ENCODE measurements around the gene CTNNAL1. TPM values are rescaled to one million over a fixed set of nuclear protein-coding genes. Genes with fewer than 3 reads are reported as not detected.
A peak's percentile ranks its signal among the peaks of the same experiment; 100 is the strongest.

Gene CTNNAL1
- total and polyA plus RNA-seq, 9 of the 15 experiments (the other 6 are each of a cell fraction or from before 2014, with no cell fraction given), result 23.2 to 78.0 (median 46.7) TPM

DNA sequence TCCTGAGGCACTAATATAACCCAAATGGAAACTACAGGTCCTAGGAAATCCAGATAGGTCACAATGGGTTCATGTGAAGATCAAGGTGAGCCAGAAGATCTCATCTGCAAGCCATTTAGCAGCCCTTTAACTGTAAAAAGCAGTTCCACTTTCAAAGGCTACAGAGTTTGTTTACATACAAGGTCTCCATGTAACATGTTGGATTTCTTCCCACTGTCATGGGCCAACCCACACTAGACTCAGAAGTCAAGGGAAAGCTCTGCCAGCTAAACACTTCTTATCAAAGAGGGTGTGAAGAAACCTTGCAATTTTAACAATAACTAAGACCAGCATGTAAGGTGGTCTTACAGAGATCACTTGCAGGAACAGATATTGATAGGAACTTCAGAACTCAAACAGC lies 3.8 kb upstream of the CTNNAL1 start:
- Histone ChIP-seq H3K9me3 (replicated peaks; ENCODE audit: control insufficient read depth, insufficient read depth, low read depth, low read length) (no peaks in the 10 kb centered on the region), H3K27ac (ENCODE audit: extremely low read depth, low read depth, low read length) (no peak overlapping the region), H3K79me2 (ENCODE audit: control insufficient read depth, insufficient read depth, low read length) (peaks cover 11% of the 10 kb centered on the region), H3K4me3 (no peak overlapping the region), H3K9me1 (ENCODE audit: control insufficient read depth, insufficient read depth, low read length) (no peaks in the 10 kb centered on the region), H3K9ac (ENCODE audit: insufficient read depth in 1 of 2, low read depth in 2 of 2, low read length in 2 of 2) (no peak overlapping the region), H4K20me1 (replicated peaks; ENCODE audit: control insufficient read depth, insufficient read depth, low read length) (no peaks in the 10 kb centered on the region), H3K27me3 (ENCODE audit: control insufficient read depth in 2 of 2, insufficient read depth in 2 of 2, low read length in 2 of 2) (no peaks in the 10 kb centered on the region), H2AFZ (ENCODE audit: low read depth, low read length) (no peak overlapping the region), H3K36me3 (ENCODE audit: control insufficient read depth, insufficient read depth, low read length) (peaks cover 47% of the 10 kb centered on the region), H3K4me2 (ENCODE audit: insufficient read depth, low read length) (no peak overlapping the region), H3K4me1 (replicated peaks in 1 of 2; ENCODE audit: control insufficient read depth in 2 of 2, insufficient read depth in 2 of 2, low read length in 2 of 2) (peaks cover 16% of the 10 kb centered on the region in 2 experiments; a peak in 4 of 5 replicates)
- in situ Hi-C loops (cut with MboI), result no loop called here
- BruUV-seq (replicated peaks), result no TSS peak
- ATAC-seq (no peak), DNase-seq (ENCODE audit: extremely low read depth in 1 of 4, low spot score in 3 of 4) (no peak), FAIRE-seq (no peak)
- intact Hi-C loops (cut with micrococcal nuclease), result no loop called here
- POLR2A ChIA-PET, result interaction anchor here (1.5 to 1.7 kb wide), 2 partner anchors 9 to 10 kb away, joined by 4 to 6 read pairs; no protein-coding TSS in a partner anchor
- no peak for TF ChIP-seq SRSF7 (optimal IDR thresholded peaks at IDR 0.05; ENCODE audit: low read depth, low read length)
- 0 out of 2 replicates have a peak, but pooled peaks have one; percentile 33 for TF ChIP-seq ZNF431 (CRISPR knock-in tag; IDR thresholded peaks at IDR 0.05)
- CTCF ChIA-PET (ENCODE audit: low intra/inter-chr PET ratio), result interaction anchor here (0.5 kb wide), 1 partner anchor 32 kb away, joined by 3 read pairs; no protein-coding TSS in a partner anchor

DNA sequence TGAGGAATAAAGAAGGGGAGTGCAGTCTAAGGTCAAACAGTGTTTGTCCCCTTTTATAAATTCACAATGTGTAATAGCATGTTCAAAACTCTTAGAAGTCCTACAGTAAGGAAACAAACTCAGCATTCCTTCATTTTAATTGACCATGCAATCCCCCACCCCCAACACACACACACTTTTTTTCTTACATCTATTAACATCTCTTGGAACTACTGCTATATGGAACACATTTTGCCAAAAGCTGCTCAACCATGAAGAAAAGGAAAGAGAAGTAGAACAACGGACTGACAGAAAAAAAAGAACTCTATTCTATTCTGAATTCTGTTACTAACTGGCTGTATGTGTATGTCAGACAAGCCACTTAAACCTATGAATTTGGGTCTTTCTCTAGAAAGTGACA lies 2.8 kb upstream of the CTNNAL1 start:
- no peaks in the 10 kb centered on the region; the same call in 1 of the 2 replicates for H4K20me1 ChIP-seq (replicated peaks; ENCODE audit: control insufficient read depth, insufficient read depth, low read length)
- POLR2A ChIA-PET, result no interaction called here
- WGBS (ENCODE audit: insufficient coverage, low coverage, missing lambda C conversion rate), result 43% methylated on average over 1 of the region's 1 CpG
- no peak for ATAC-seq
- H3K9me1 ChIP-seq (ENCODE audit: control insufficient read depth, insufficient read depth, low read length), result no peaks in the 10 kb centered on the region
- peaks cover 20 to 26% of the 10 kb centered on the region in 2 experiments; a peak in 4 of 5 replicates for H3K4me1 ChIP-seq (replicated peaks in 1 of 2; ENCODE audit: control insufficient read depth in 2 of 2, insufficient read depth in 2 of 2, low read length in 2 of 2)
- peaks cover 21% of the 10 kb centered on the region for H3K79me2 ChIP-seq (ENCODE audit: control insufficient read depth, insufficient read depth, low read length)
- no peak overlapping the region for H3K27ac ChIP-seq (ENCODE audit: extremely low read depth, low read depth, low read length)
- no TSS peak for BruUV-seq (replicated peaks)
- no peak overlapping the region for H3K4me3 ChIP-seq
- TF ChIP-seq POLR2AphosphoS5 (IDR thresholded peaks at IDR 0.05; ENCODE audit: control insufficient read depth, insufficient read depth, low read depth, low read length), result no peak
- no peak for TF ChIP-seq CHD1 (IDR thresholded peaks at IDR 0.05; ENCODE audit: low read length)
- TF ChIP-seq CBX5 (IDR thresholded peaks at IDR 0.05; ENCODE audit: borderline replicate concordance, low read depth), result no peak
- no peak for TF ChIP-seq HMGN3 (IDR thresholded peaks at IDR 0.05; ENCODE audit: borderline replicate concordance, extremely low read depth, insufficient read length, low read depth, low read length)
- no peak for TF ChIP-seq EHMT2 (IDR thresholded peaks at IDR 0.05)
- TF ChIP-seq KLF13 (tag; IDR thresholded peaks at IDR 0.05; ENCODE audit: borderline replicate concordance, low read depth), result no peak
- no peaks in the 10 kb centered on the region for H3K27me3 ChIP-seq (ENCODE audit: control insufficient read depth in 2 of 2, insufficient read depth in 2 of 2, low read length in 2 of 2)
- H2AFZ ChIP-seq (ENCODE audit: low read depth, low read length), result no peak overlapping the region
- in situ Hi-C loops (cut with MboI), result no loop called here
- no peak for FAIRE-seq
- H3K4me2 ChIP-seq (ENCODE audit: insufficient read depth, low read length), result no peak overlapping the region
- H3K9me3 ChIP-seq (replicated peaks; ENCODE audit: control insufficient read depth, insufficient read depth, low read depth, low read length), result no peaks in the 10 kb centered on the region
- CTCF ChIA-PET (ENCODE audit: low intra/inter-chr PET ratio), result no interaction called here
- peaks cover 46% of the 10 kb centered on the region for H3K36me3 ChIP-seq (ENCODE audit: control insufficient read depth, insufficient read depth, low read length)
- no peak overlapping the region for H3K9ac ChIP-seq (ENCODE audit: insufficient read depth in 1 of 2, low read depth in 2 of 2, low read length in 2 of 2)
- no peak for DNase-seq (ENCODE audit: extremely low read depth in 1 of 4, low spot score in 3 of 4)
- intact Hi-C loops (cut with micrococcal nuclease), result no loop called here
